Measurements from ENCODE around the gene ZNF365.

The ZNF365 gene

GRCh38 chr10:62379394-62379793 is 5.2 kb downstream of the ZNF365 start:
- H3K4me3 ChIP-seq (IDR thresholded peaks at IDR 0.05; ENCODE audit: insufficient read depth, low read depth, low read length): no peak overlapping the region
- H4K20me1 ChIP-seq (ENCODE audit: insufficient read depth): no peaks in the 10 kb centered on the region
- H2AFZ ChIP-seq (ENCODE audit: low read depth): no peak overlapping the region
- no peak overlapping the region for H3K9ac ChIP-seq
- H3K27ac ChIP-seq: no peak overlapping the region
- no peaks in the 10 kb centered on the region for H3K79me2 ChIP-seq (ENCODE audit: insufficient read depth, low read depth)
- TF ChIP-seq, protein P1, sequence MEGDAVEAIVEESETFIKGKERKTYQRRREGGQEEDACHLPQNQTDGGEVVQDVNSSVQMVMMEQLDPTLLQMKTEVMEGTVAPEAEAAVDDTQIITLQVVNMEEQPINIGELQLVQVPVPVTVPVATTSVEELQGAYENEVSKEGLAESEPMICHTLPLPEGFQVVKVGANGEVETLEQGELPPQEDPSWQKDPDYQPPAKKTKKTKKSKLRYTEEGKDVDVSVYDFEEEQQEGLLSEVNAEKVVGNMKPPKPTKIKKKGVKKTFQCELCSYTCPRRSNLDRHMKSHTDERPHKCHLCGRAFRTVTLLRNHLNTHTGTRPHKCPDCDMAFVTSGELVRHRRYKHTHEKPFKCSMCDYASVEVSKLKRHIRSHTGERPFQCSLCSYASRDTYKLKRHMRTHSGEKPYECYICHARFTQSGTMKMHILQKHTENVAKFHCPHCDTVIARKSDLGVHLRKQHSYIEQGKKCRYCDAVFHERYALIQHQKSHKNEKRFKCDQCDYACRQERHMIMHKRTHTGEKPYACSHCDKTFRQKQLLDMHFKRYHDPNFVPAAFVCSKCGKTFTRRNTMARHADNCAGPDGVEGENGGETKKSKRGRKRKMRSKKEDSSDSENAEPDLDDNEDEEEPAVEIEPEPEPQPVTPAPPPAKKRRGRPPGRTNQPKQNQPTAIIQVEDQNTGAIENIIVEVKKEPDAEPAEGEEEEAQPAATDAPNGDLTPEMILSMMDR (conservative IDR thresholded peaks at IDR 0.05; ENCODE audit: low read depth, low read length): no peak
- H3K4me2 ChIP-seq: no peak overlapping the region
- H3K27me3 ChIP-seq (ENCODE audit: insufficient read depth, low read depth): no peaks in the 10 kb centered on the region
- no peaks in the 10 kb centered on the region for H3K36me3 ChIP-seq (ENCODE audit: insufficient read depth)
- peaks cover 12% of the 10 kb centered on the region for H3K4me1 ChIP-seq (ENCODE audit: low read depth, poor library complexity, severe bottlenecking)

GRCh38 chr10:62380016-62380415 is 5.8 kb downstream of the ZNF365 start:
- H3K9ac ChIP-seq: no peak overlapping the region
- H3K4me3 ChIP-seq (IDR thresholded peaks at IDR 0.05; ENCODE audit: insufficient read depth, low read depth, low read length): no peak overlapping the region
- H3K4me1 ChIP-seq (ENCODE audit: low read depth, poor library complexity, severe bottlenecking): peaks cover 18% of the 10 kb centered on the region
- no peaks in the 10 kb centered on the region for H3K27me3 ChIP-seq (ENCODE audit: insufficient read depth, low read depth)
- H3K36me3 ChIP-seq (ENCODE audit: insufficient read depth): no peaks in the 10 kb centered on the region
- H3K27ac ChIP-seq: no peak overlapping the region
- TF ChIP-seq, protein P1 (conservative IDR thresholded peaks at IDR 0.05; ENCODE audit: low read depth, low read length): no peak
- H2AFZ ChIP-seq (ENCODE audit: low read depth): no peak overlapping the region
- no peaks in the 10 kb centered on the region for H4K20me1 ChIP-seq (ENCODE audit: insufficient read depth)
- no peaks in the 10 kb centered on the region for H3K79me2 ChIP-seq (ENCODE audit: insufficient read depth, low read depth)
- H3K4me2 ChIP-seq: no peak overlapping the region

GRCh38 chr10:62381385-62382102 is 7.4 kb downstream of the ZNF365 start:
- Histone ChIP-seq H3K27ac (no peak overlapping the region), H3K27me3 (ENCODE audit: insufficient read depth, low read depth) (no peaks in the 10 kb centered on the region), H3K36me3 (ENCODE audit: insufficient read depth) (no peaks in the 10 kb centered on the region), H4K20me1 (ENCODE audit: insufficient read depth) (no peaks in the 10 kb centered on the region), H2AFZ (ENCODE audit: low read depth) (no peak overlapping the region), H3K4me2 (no peak overlapping the region), H3K79me2 (ENCODE audit: insufficient read depth, low read depth) (no peaks in the 10 kb centered on the region), H3K9ac (no peak overlapping the region), H3K4me3 (IDR thresholded peaks at IDR 0.05; ENCODE audit: insufficient read depth, low read depth, low read length) (no peak overlapping the region), H3K4me1 (ENCODE audit: low read depth, poor library complexity, severe bottlenecking) (peaks cover 28% of the 10 kb centered on the region)
- TF ChIP-seq, protein P1 (conservative IDR thresholded peaks at IDR 0.05; ENCODE audit: low read depth, low read length): no peak

DNA sequence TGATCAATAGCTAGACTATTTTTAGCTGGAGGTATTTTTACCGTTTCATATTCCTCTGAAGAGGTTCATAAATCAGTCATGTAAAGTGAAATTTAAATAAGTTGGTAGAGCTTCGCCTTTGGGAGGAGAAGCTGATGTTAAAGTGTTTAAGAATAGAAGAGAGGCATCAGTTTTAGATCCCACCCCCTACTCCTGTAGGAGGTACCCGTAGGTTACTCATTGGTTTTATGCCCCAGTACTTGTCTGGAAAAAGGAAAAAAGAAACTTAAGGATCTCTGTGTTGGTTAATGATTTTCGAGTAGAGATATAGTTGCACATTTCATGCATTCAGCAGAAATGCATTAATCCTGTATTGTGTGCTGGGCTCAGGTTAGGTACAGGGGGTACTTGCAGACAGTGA is 8.7 kb downstream of the ZNF365 start:
- no peaks in the 10 kb centered on the region for H3K36me3 ChIP-seq (ENCODE audit: insufficient read depth)
- no peak overlapping the region for H3K4me3 ChIP-seq (IDR thresholded peaks at IDR 0.05; ENCODE audit: insufficient read depth, low read depth, low read length)
- no peak overlapping the region for H3K4me2 ChIP-seq
- H4K20me1 ChIP-seq (ENCODE audit: insufficient read depth): no peaks in the 10 kb centered on the region
- TF ChIP-seq, protein P1 (conservative IDR thresholded peaks at IDR 0.05; ENCODE audit: low read depth, low read length): no peak
- H3K9ac ChIP-seq: no peak overlapping the region
- H3K4me1 ChIP-seq (ENCODE audit: low read depth, poor library complexity, severe bottlenecking): peaks cover 28% of the 10 kb centered on the region
- no peak overlapping the region for H2AFZ ChIP-seq (ENCODE audit: low read depth)
- H3K27ac ChIP-seq: no peak overlapping the region
- no peaks in the 10 kb centered on the region for H3K79me2 ChIP-seq (ENCODE audit: insufficient read depth, low read depth)
- H3K27me3 ChIP-seq (ENCODE audit: insufficient read depth, low read depth): no peaks in the 10 kb centered on the region

All from KMS-11 (cell line).